ENCODE measurements around the gene JMJD1C.

The JMJD1C gene

DNA sequence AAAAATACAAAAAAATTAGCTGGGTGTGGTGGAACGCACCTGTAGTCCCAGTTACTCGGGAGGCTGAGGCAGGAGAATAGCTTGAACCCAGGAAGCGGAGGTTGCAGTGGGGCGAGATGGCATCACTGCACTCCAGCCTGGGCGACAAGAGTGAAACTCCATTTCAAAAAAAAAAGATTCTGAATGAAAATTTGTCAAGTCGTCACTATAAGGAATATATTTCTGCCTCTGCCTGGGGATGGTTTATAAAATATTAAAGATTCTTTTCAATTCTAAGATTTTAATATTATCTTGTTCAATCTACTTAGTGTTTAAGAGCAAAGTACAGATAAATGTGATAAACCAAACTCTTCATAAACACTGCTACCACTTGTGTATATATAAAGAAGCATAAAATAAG, 185.4 kb downstream of the JMJD1C start:
- no peak for DNase-seq

GRCh38 chr10:63275094-63275493, 190.7 kb downstream of the JMJD1C start:
- DNase-seq, result no peak

- DNase-seq, result no peak
Measured at GRCh38 chr10:63273577-63273976, 192.2 kb downstream of the JMJD1C start.

DNA sequence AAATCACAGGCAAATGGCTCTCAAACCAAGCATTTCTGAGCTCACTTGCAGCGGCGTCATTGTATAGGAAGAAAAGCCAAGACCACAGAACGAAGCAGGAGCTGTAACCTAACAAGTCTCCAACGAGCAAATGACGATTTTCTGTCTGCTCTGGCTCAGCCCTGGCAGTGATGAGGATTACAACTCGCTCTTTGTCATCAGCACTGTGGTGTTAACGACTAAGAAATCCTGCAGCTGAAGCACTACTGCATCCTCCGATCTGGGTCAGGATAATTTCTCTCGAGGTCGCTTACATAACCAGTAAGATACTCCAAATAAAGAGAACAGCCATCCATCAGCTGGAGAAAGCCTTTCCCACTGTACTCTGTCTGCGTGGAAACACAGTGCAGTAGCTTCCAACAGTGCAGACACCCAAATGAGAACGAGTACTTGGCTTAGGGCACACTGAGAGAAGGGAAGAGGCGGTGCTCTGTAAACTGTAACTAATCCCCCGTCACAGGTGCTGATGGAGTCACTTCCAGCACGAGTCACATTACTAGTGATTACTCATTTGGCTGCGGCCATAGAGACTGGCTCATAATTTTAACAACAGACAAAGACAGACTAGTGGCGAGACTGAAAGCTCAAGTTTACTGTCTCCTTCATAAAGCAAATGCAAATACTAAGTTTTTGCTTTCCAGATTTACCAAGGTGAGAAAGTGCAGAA, 196.8 kb downstream of the JMJD1C start:
- DNase-seq, result peak; percentile 92

DNA sequence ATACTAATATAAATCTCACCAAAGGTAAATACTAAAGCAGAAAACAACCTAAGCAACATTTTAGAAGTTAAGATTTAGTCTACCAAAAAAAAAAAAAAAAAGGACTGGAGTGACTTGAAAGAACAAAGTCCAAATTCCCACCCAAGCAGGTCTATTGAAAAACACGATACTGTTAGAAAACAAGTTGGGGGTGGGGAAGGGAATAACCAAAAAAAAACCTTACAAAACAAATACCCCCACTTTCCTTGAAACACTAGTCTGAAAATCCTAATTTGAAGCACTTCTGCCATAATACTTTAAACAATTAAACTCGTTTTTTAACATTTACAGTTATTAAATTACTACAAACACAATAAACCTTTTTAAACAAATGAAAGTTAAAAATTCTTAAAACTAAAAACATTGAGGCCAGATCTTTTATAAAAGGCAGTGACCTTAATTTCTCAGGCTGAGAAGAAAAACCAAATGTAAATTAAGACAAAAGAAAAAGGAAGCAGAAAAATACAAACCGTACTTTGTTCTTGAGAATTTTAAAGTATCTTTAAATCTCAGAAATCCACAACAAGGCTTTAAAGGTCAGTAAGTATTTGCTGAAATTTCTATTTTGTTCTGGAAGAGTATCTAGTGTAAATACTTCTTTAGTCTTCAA, 197.5 kb downstream of the JMJD1C start:
- DNase-seq, result no peak

DNA sequence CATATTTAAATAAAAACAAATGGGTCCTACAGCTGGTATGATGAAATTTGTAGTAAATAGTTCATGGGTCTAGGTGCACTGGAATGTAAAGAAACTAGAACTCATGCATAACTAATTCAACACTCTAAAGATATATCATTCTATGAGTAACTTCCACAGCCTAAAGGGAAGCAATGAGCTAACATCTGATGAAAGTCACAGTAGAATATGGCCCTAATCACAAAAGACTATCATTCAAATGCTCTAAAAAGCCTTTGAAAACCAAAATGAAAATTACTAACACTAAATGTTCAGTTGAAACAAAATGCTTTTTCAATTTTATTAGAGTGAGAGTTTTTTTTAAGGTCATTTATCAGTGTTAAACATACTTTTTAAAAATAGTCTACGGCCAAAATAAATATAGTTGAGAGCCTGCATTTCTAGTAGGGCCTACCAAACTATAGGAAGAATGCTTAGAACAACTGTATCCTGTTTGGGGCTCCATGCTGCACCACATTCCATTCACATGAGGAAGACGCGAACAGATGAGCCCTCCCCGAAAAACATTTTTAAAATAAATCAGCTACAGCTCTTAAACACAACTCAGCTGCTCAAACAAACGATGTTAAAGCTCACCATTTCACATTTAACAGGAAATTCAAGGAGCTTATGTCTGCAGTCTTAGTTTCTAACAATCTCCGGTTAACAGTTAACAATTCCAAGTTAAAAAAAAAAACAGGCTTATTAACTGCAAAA, 198.2 kb downstream of the JMJD1C start:
- no peak for DNase-seq

DNA sequence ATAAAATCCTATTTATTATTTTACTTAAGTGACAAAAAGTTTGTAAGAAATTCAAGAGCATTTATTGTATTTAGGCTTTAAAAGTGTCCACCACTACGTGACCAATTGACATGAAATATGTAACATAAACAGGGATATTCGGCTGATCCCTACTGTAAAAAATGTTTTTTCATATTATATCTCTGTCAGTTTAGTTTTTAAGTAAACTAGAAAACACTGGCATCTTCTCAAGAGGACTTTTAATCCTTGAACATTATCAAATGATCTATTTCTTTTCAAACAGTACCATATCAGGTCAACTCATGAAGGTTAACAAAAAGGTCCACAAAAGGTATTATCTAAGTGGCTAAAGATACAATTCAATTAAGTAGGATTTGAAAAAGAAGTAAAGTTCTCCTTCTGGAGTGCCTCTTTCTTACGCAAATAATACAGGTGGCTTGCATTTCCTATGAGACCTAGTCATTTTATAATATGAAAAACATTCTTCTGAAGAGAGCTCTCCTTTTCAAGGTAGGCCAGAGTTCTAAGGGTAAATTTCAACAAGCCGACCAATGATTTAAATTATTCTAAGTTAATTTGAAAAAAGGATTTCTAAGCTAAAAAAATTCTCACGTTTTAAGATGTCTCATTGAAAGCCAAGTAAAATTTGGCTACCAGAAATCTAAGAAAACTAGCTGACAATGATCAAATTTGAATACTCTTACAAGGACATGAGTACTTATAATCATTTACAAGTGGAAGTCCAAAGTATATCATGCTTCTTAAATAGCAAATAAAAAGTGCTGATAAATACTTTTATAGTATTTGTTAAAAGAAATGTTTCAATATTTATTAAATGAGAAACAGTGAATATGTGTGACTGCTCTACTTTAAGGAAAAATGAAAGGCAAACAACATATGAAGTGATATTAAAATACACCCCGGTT, 199.1 kb downstream of the JMJD1C start:
- DNase-seq, result no peak

DNA sequence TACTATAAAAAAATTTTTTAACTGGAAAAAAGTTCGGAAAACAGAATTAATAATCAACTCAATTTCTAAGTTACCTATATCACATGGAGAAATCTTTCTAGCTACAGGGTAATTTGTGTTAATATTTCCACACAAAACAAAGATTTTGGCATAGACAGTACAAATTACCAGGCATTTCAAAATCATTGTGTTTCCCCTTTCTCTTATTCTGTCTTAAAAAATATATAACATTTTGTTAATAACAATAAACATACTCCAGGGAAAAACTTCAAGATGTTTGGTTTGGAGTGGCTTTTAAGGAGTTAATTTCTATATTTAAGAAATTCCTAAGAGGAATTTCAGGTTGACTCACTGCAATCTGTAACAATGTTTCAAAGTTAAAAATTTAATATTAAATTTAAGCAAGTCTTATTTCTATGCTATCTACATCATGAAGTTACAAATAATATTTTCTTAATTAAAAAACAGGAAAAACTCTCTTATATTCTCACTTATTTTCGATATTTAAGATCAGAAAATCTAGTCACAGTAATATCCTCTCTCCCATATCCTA, 200.0 kb downstream of the JMJD1C start:
- DNase-seq, result no peak

- no peak for DNase-seq
Measured at GRCh38 chr10:63265222-63265617, 200.6 kb downstream of the JMJD1C start.

DNA sequence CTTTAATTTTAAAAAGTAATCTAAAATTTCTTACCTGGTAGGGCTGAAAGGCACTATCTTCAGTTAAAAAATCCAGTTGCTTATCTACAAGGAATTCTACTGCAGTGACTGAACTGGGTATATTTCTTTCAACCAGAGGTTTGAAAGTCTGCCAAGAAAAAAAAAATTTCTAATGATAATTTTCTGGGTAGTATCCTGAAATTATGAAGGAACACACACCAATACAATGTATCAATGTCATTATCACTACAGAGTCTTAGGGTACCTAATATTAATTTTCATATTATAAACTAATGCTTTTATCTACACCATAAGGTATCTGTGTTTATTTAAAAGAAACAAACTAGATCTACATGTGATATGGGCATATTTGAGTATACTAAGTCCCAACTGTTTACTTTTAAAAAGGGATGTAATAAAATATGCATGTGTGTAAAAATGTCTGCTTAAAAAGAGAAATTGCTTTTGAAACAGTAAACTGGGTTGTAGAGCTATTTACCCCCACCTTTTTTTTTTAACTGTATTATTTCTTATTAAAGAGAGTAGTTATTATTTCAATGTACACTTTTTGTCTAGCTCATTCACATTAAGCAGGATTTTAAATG, 201.1 kb downstream of the JMJD1C start:
- DNase-seq, result no peak

DNA sequence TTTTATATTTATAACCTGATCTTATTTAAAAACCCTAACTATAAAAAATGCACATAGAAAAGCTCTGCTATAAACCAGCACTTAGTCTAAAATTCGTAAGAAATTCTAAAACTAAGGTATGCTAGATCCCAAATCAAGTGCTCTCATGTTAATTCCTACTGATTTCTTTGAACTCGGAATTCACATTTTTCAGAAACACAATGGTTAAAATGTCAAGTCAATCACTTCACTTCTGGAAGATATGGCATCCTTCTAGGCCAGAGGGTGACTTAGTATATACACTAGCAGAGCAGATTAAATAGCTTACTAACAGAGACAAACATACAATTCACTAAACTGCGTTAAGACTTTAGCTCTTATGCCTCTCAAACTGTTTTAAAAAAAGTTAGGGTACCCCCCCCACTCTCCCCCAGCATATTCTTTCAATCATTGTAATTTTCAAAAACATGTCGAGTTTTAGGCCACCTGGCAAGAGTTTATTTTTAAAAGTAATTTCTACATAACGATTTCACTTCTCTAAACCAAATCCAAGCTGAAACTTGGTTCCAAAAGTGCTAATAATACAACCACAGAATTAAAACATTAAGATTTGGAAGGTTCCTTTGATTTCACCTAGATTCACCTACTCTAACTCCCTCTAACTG, 203.2 kb downstream of the JMJD1C start:
- no peak for DNase-seq

- DNase-seq, result no peak
Measured at GRCh38 chr10:63261496-63261895, 204.3 kb downstream of the JMJD1C start.

GRCh38 chr10:63260860-63261251, 204.9 kb downstream of the JMJD1C start:
- peak; percentile 63 for DNase-seq

DNA sequence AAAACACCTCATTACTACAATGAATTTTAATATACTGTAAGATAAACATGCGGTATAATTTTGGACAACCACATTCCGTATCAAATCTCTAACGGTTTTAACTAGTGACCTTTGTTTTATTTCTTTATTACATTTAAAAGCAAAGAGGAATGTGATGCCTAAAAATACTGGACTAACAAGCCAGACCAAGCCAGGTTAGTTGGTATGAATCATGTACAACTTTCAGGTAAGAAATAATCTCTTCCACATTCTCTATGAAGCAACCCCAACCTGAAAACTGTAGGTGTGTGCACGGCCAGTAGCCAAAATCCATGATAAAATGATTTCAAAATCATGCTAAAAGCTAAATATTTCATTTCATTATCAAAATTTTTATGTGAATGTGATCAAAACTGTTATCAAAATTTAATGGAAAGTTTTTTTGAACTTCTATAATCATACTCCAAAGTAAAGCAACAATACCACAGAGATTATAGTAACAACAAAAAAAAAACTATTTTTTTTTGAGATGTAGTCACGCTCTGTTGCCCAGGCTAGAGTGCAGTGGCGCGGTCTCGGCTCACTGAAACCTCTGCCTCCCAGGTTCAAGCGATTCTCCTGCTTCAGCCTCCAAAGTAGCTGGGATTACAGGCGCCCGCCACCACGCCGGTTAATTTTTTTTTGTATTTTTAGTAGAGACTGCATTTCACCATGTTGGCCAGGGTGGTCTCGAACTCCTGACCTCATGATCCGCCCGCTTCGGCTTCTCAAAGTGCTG, 205.5 kb downstream of the JMJD1C start:
- DNase-seq, result no peak

- DNase-seq, result no peak
Measured at GRCh38 chr10:63258920-63259678, 206.7 kb downstream of the JMJD1C start.

GRCh38 chr10:63257778-63258177, 208.0 kb downstream of the JMJD1C start:
- no peak for DNase-seq

DNA sequence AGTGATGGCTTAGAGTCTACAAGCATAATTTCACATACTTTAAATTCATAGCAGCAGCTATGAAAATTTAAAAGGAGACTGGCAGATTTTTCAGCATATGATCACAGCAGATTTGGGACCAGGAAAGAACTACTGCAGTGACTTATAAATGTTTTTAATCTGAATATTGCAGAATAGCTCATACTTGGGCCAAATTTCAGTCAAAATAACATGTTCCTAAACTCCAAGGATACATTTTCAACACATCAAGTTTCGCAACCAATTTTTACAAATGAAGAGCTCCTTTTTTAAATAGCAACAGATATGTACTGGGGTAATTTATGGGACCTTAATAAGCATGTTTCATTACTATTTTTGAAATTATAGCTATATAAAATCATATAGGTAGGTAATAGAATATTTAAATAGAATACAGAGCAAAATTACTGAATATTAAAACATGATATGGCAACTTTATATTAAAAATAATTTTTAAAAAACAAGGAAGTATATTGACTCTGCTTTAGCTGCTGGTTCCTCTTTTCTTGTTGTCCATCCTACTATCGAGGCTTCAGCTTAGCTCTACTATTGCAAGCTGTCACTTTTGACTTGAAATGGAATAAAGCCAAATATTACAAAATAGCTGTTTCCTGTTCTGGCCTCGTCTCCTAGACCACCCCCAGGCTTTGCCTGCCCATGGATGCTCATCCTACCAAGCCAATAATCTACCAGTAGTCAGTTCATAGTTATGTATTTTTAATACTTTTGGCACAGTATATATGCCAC, 209.6 kb downstream of the JMJD1C start:
- DNase-seq, result peak; percentile 49

- no peak for DNase-seq
Measured at GRCh38 chr10:63255316-63255715, 210.5 kb downstream of the JMJD1C start.

- no peak for DNase-seq
Measured at GRCh38 chr10:63253040-63253439, 212.7 kb downstream of the JMJD1C start.
